ENCODE results near the gene IL6R. TPM values are rescaled to one million over a fixed set of nuclear protein-coding genes. Genes with fewer than 3 reads are reported as not detected.
A peak's percentile ranks its signal among the peaks of the same experiment; 100 is the strongest.
"Not testable (repeated sequence)": the region's sequence is repeated elsewhere in the genome, so short reads cannot be mapped to it uniquely, and the experiment has no call there.

IL6R gene
- total RNA-seq, 4 donors from 2014 or later, result 31.6 to 53.7 (median 33.5) TPM

- Histone ChIP-seq H3K4me3 (no peak overlapping the region), H3K9me3 (no peaks in the 10 kb centered on the region), H3K4me1 (peaks cover 11 to 84% (median 73%) of the 10 kb centered on the region in 4 donors), H3K27me3 (no peaks in the 10 kb centered on the region), H3K36me3 (no peaks in the 10 kb centered on the region), H3K27ac (peak overlapping the region; percentile 76 to 98 (median 93))
- WGBS, 2 donors, result 36 to 43% methylated on average over 5 of the region's 5 CpGs
- no peak for TF ChIP-seq EP300 (IDR thresholded peaks at IDR 0.05)
- peak in 1 of 2 donors; percentile 31 for TF ChIP-seq POLR2A (IDR thresholded peaks at IDR 0.05)
- TF ChIP-seq, protein P1, sequence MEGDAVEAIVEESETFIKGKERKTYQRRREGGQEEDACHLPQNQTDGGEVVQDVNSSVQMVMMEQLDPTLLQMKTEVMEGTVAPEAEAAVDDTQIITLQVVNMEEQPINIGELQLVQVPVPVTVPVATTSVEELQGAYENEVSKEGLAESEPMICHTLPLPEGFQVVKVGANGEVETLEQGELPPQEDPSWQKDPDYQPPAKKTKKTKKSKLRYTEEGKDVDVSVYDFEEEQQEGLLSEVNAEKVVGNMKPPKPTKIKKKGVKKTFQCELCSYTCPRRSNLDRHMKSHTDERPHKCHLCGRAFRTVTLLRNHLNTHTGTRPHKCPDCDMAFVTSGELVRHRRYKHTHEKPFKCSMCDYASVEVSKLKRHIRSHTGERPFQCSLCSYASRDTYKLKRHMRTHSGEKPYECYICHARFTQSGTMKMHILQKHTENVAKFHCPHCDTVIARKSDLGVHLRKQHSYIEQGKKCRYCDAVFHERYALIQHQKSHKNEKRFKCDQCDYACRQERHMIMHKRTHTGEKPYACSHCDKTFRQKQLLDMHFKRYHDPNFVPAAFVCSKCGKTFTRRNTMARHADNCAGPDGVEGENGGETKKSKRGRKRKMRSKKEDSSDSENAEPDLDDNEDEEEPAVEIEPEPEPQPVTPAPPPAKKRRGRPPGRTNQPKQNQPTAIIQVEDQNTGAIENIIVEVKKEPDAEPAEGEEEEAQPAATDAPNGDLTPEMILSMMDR (IDR thresholded peaks at IDR 0.05), result no peak
- DNase-seq (ENCODE audit: low spot score in 2 of 2), result no peak
These were observed 13.9 kb downstream of the IL6R start for GRCh38 chr1:154418923-154419619.

- 11 to 14% methylated on average over 13 of the region's 13 CpGs for WGBS, 2 donors
These were observed 14.8 kb downstream of the IL6R start for GRCh38 chr1:154419620-154420571.

GRCh38 chr1:154420961-154421924 is 16.1 kb downstream of the IL6R start:
- TF ChIP-seq, protein P1 (IDR thresholded peaks at IDR 0.05), result no peak
- H3K27me3 ChIP-seq, result no peaks in the 10 kb centered on the region
- peaks cover 14 to 86% (median 76%) of the 10 kb centered on the region in 4 donors for H3K4me1 ChIP-seq
- DNase-seq (ENCODE audit: low spot score in 2 of 2), result no peak
- H3K36me3 ChIP-seq, result no peaks in the 10 kb centered on the region
- H3K27ac ChIP-seq, result peak overlapping the region; percentile 76 to 98 (median 93)
- H3K9me3 ChIP-seq, result no peaks in the 10 kb centered on the region
- no peak overlapping the region for H3K4me3 ChIP-seq
- 71 to 87% methylated on average over 10 of the region's 10 CpGs for WGBS, 2 donors

More at GRCh38 chr1:154419620-154420571, 14.8 kb downstream of the IL6R start:
- peaks cover 14 to 84% (median 75%) of the 10 kb centered on the region in 4 donors for H3K4me1 ChIP-seq
- H3K36me3 ChIP-seq, result no peaks in the 10 kb centered on the region
- H3K27ac ChIP-seq, result peak overlapping the region; percentile 76 to 98 (median 93)
- TF ChIP-seq, protein P1 (IDR thresholded peaks at IDR 0.05), result no peak
- TF ChIP-seq EP300 (IDR thresholded peaks at IDR 0.05) (peak; percentile 85 to 97), POLR2A (IDR thresholded peaks at IDR 0.05) (no peak)
- H3K4me3 ChIP-seq, result peak overlapping the region in 1 of 4 donors; percentile 7
- DNase-seq (ENCODE audit: low spot score in 2 of 2), result peak; percentile 88 to 90
- H3K27me3 ChIP-seq, result no peaks in the 10 kb centered on the region
- H3K9me3 ChIP-seq, result no peaks in the 10 kb centered on the region

DNA sequence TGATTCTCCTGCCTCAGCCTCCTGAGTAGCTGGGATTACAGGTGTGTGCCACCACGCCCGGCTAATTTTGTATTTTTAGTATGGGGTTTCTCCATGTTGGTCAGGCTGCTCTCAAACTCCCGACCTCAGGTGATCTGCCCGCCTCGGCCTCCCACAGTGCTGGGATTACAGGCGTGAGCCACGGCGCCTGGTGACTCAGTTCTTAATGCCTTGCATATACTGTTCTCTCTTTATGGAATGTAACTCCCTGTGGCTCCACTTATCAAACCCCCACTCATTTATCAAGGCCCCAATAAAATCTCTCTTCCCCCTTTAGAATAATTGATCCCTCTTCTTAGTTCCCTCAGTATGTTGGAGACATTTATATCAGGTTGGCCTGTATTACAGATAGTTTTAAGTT is 16.9 kb downstream of the IL6R start:
- peak overlapping the region; percentile 76 to 98 (median 93) for H3K27ac ChIP-seq
- not testable (repeated sequence) for H3K9me3 ChIP-seq; H3K36me3 ChIP-seq; DNase-seq (ENCODE audit: low spot score in 2 of 2); H3K4me3 ChIP-seq; H3K27me3 ChIP-seq
- 92% methylated on average over 8 of the region's 8 CpGs for WGBS, 2 donors
- H3K4me1 ChIP-seq, result peaks cover 14 to 90% (median 80%) of the 10 kb centered on the region in 4 donors

GRCh38 chr1:154422521-154422920 is 17.4 kb downstream of the IL6R start:
- 45 to 61% methylated on average over 9 of the region's 9 CpGs for WGBS, 2 donors
- Histone ChIP-seq H3K36me3 (no peaks in the 10 kb centered on the region), H3K9me3 (no peaks in the 10 kb centered on the region), H3K27me3 (no peaks in the 10 kb centered on the region), H3K4me3 (no peak overlapping the region), H3K4me1 (peaks cover 14 to 92% (median 85%) of the 10 kb centered on the region in 4 donors), H3K27ac (peak overlapping the region; percentile 74 to 98 (median 87))
- TF ChIP-seq POLR2A (IDR thresholded peaks at IDR 0.05) (no peak), EP300 (IDR thresholded peaks at IDR 0.05) (peak in 1 of 2 donors; percentile 43)
- TF ChIP-seq, protein P1 (IDR thresholded peaks at IDR 0.05), result no peak
- DNase-seq (ENCODE audit: low spot score in 2 of 2), result no peak
